CD4-positive, alpha-beta T cell (primary cell): ENCODE results near the gene IZUMO1. TPM values are rescaled to one million over a fixed set of nuclear protein-coding genes. Genes with fewer than 3 reads are reported as not detected.

Experiments
- ATAC-seq: fragments of 200-7000 bp; cut with Tn5 transposase; one replicate; pipeline ENCODE4 v1.10.0; 2022; ENCODE audit warnings: mild to moderate bottlenecking; ENCODE audit not compliant: poor library complexity
- CTCF ChIA-PET: fragments of 350-600 bp; sonication (Branson Sonifier 250); formaldehyde crosslinking; loops from one replicate; lab custom pipeline; 2021; ENCODE audit warnings: antibody characterized with exemption, inconsistent platforms; lab: Charles Lee
- POLR2A ChIA-PET: fragments of 350-600 bp; sonication (Branson Sonifier 250); formaldehyde crosslinking; loops from one replicate; lab custom pipeline; 2021; ENCODE audit warnings: antibody characterized with exemption, inconsistent platforms; lab: Charles Lee
- DNase-seq, 14 experiments: peaks; one replicate each; pipeline ENCODE4 v3.0.0-alpha.2; 2013 to 2020; ENCODE audit warnings: mixed read lengths in 2 of 14
- H3K27ac ChIP-seq, 2 donors: one replicate each; pipeline versions ENCODE4 v1.5.1 to v1.7.0; 2013; ENCODE audit warnings: low read length in 2 of 2, low read depth in 1 of 2, mild to moderate bottlenecking in 1 of 2
- H3K27me3 ChIP-seq, 2 experiments: 1 replicate in 1 of 2; 2 replicates in 1 of 2; pipeline versions ENCODE4 v1.6.1 to v1.7.0; 2013; ENCODE audit warnings: low read length in 2 of 2, control low read depth in 1 of 2, mild to moderate bottlenecking in 1 of 2, moderate library complexity in 1 of 2; ENCODE audit not compliant: insufficient read depth in 2 of 2, control insufficient read depth in 1 of 2
- H3K36me3 ChIP-seq: one replicate; pipeline ENCODE4 v1.6.1; 2013; ENCODE audit warnings: low read length, control low read depth; ENCODE audit not compliant: insufficient read depth
- H3K4me1 ChIP-seq: one replicate; pipeline ENCODE4 v1.6.1; 2013; ENCODE audit warnings: low read length, control low read depth; ENCODE audit not compliant: insufficient read depth
- H3K4me3 ChIP-seq: one replicate; pipeline ENCODE4 v1.5.1; 2013; ENCODE audit warnings: mild to moderate bottlenecking, low read length, moderate library complexity
- H3K9me3 ChIP-seq, 2 experiments: 1 replicate in 1 of 2; 2 replicates in 1 of 2; pipeline versions ENCODE4 v1.6.1 to v1.7.0; 2013; ENCODE audit warnings: low read length in 2 of 2, mild to moderate bottlenecking in 2 of 2, control low read depth in 1 of 2, moderate library complexity in 1 of 2; ENCODE audit not compliant: control insufficient read depth in 1 of 2, insufficient read depth in 1 of 2
- H3K27ac Mint-ChIP-seq: one replicate; pipeline ENCODE4 v1.8.0; 2020; ENCODE audit warnings: mixed read lengths
- H3K27me3 Mint-ChIP-seq: one replicate; pipeline ENCODE4 v1.8.0; 2021; ENCODE audit warnings: mixed read lengths
- H3K36me3 Mint-ChIP-seq: one replicate; pipeline ENCODE4 v1.8.0; 2021; ENCODE audit warnings: low read depth, mixed read lengths
- H3K4me1 Mint-ChIP-seq: one replicate; pipeline ENCODE4 v1.8.0; 2021; ENCODE audit warnings: low read depth, mixed read lengths
- H3K4me3 Mint-ChIP-seq: one replicate; pipeline ENCODE4 v1.8.0; 2020; ENCODE audit warnings: mild to moderate bottlenecking, mixed read lengths
- H3K9me3 Mint-ChIP-seq: one replicate; pipeline ENCODE4 v1.8.0; 2020; ENCODE audit warnings: mixed read lengths
- intact Hi-C, 2 experiments: fragments of 100-400 bp; cut with DNase I in 1 of 2; cut with micrococcal nuclease in 1 of 2; formaldehyde crosslinking; loops; one replicate each; pipeline versions ENCODE4 v1.15.1 to v1.9.0; 2023 to 2025; cut with DNase I, micrococcal nuclease
- total RNA-seq, 174 experiments: library from RNA in 2 of 174; stranded (reverse) in 2 of 174; gene quantifications; one replicate each; pipeline ENCODE4 v1.2.3 and lab custom pipeline; 2021 to 2026
- TF ChIP-seq, protein P1 (sequence below): fragments of 200-600 bp; IDR thresholded peaks from one replicate; pipeline ENCODE4 v1.8.0; 2022; ENCODE audit warnings: antibody characterized with exemption, mild to moderate bottlenecking

Gene IZUMO1
- total RNA-seq, 2 experiments from 2014 or later, result not detected

DNA sequence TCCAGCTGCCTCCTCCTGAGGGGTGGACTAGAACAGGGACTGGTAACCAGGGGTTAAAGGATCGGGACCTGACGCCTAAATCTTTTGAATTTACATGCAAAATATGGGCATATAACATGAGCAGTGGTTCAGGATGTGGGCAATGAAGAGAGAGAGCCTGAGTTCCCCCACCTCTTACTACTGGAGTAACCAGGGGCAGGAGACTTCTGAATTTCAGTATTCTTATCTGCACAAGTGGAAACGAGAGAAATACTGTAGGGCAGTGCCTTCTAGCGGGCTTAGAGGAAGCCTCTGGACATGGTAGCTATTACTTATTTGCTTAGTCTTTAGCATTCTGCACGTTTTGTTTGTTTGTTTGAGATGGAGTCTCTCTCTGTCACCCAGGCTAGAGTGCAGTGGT, 37.8 kb upstream of the IZUMO1 start:
- Histone ChIP-seq H3K4me3 (no peak overlapping the region), H3K27me3 (peaks cover 0 to 2% of the 10 kb centered on the region in 2 experiments), H3K9me3 (no peaks in the 10 kb centered on the region), H3K36me3 (no peaks in the 10 kb centered on the region), H3K4me1 (peaks cover 4% of the 10 kb centered on the region), H3K27ac (no peak overlapping the region)
- DNase-seq (no peak), ATAC-seq (no peak)
- CTCF ChIA-PET, result no interaction called here
- no peaks in the 10 kb centered on the region for H3K9me3 Mint-ChIP-seq
- H3K4me1 Mint-ChIP-seq, result peaks cover 4% of the 10 kb centered on the region
- H3K36me3 Mint-ChIP-seq, result no peaks in the 10 kb centered on the region
- no peak overlapping the region for H3K27ac Mint-ChIP-seq
- H3K27me3 Mint-ChIP-seq, result peaks cover 23% of the 10 kb centered on the region
- H3K4me3 Mint-ChIP-seq, result no peak overlapping the region
- intact Hi-C loops, result no loop called here
- TF ChIP-seq, protein P1, sequence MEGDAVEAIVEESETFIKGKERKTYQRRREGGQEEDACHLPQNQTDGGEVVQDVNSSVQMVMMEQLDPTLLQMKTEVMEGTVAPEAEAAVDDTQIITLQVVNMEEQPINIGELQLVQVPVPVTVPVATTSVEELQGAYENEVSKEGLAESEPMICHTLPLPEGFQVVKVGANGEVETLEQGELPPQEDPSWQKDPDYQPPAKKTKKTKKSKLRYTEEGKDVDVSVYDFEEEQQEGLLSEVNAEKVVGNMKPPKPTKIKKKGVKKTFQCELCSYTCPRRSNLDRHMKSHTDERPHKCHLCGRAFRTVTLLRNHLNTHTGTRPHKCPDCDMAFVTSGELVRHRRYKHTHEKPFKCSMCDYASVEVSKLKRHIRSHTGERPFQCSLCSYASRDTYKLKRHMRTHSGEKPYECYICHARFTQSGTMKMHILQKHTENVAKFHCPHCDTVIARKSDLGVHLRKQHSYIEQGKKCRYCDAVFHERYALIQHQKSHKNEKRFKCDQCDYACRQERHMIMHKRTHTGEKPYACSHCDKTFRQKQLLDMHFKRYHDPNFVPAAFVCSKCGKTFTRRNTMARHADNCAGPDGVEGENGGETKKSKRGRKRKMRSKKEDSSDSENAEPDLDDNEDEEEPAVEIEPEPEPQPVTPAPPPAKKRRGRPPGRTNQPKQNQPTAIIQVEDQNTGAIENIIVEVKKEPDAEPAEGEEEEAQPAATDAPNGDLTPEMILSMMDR, result no peak
- POLR2A ChIA-PET, result no interaction called here

DNA sequence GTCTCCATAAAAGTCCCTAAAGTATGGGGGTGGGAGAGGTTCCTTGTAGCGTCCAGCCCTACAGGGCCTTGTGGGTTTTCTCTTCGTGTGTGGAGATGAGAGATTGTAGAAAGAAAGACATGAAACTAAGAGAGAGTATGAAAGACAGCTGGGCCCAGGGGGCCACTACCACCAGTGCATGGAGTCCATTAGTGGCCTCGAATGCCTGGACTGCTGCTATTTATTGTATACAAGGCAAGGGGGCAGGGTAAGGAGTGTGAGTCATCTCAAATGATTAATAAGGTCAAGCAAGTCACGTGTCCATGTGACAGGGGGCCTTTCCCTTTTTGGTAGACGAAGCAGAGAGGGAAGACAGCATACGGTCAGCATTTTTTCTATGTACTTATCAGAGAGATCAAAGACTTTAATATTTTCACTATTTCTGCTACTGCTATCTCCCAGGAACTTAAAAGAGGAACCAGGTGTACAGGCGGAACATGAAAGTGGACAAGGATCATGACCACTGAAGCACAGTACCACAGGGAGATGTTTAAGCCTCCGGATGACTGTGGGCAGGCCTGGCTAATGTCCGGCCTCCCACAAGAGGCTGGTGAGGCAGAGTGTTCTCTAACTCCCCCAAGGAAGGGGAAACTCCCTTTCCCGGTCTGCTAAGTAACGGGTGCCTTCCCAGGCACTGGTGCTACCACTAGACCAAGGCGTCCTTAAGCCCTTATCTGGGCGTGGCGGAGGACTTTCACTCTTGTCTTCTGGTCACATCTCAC, 34.1 kb upstream of the IZUMO1 start:
- ChIA-PET POLR2A (no interaction called here), CTCF (no interaction called here)
- H3K4me3 Mint-ChIP-seq, result no peak overlapping the region
- Histone ChIP-seq H3K36me3 (no peaks in the 10 kb centered on the region), H3K4me1 (peaks cover 4% of the 10 kb centered on the region), H3K27ac (no peak overlapping the region), H3K4me3 (no peak overlapping the region), H3K9me3 (no peaks in the 10 kb centered on the region), H3K27me3 (peaks cover 0 to 2% of the 10 kb centered on the region in 2 experiments)
- no peaks in the 10 kb centered on the region for H3K9me3 Mint-ChIP-seq
- no peak for ATAC-seq
- no peak overlapping the region for H3K27ac Mint-ChIP-seq
- peaks cover 4% of the 10 kb centered on the region for H3K4me1 Mint-ChIP-seq
- intact Hi-C loops, result no loop called here
- TF ChIP-seq, protein P1, result no peak
- DNase-seq, result peak in 2 of 14 experiments; percentile 43 to 55
- peaks cover 21% of the 10 kb centered on the region for H3K27me3 Mint-ChIP-seq
- H3K36me3 Mint-ChIP-seq, result no peaks in the 10 kb centered on the region

DNA sequence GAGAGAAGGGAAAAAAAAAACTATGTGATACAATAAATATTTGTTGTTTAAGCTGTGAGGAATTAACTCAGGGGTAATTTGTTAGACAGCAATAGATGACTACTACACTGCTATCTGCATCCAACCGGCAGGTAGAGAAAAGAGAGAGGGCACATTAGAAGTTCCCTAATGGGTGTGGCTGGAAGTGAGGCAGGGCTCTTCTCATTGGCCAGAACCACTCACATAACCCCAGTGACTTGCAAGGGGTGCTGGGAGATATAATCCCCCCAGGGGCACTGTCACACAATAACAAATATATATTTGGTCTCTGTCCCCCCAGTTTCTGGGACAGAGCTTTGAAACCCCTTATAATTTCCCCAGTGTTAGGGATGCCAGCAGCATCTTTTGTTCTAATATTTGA, 32.9 kb upstream of the IZUMO1 start:
- peaks cover 4% of the 10 kb centered on the region for H3K4me1 Mint-ChIP-seq
- Histone ChIP-seq H3K9me3 (no peaks in the 10 kb centered on the region), H3K4me3 (no peak overlapping the region), H3K4me1 (peaks cover 4% of the 10 kb centered on the region), H3K27me3 (peaks cover 0 to 2% of the 10 kb centered on the region in 2 experiments), H3K36me3 (no peaks in the 10 kb centered on the region), H3K27ac (no peak overlapping the region)
- intact Hi-C loops, result no loop called here
- H3K36me3 Mint-ChIP-seq, result no peaks in the 10 kb centered on the region
- no peaks in the 10 kb centered on the region for H3K9me3 Mint-ChIP-seq
- TF ChIP-seq, protein P1, result no peak
- POLR2A ChIA-PET, result no interaction called here
- peaks cover 15% of the 10 kb centered on the region for H3K27me3 Mint-ChIP-seq
- DNase-seq, result no peak
- H3K27ac Mint-ChIP-seq, result no peak overlapping the region
- H3K4me3 Mint-ChIP-seq, result no peak overlapping the region
- CTCF ChIA-PET, result interaction anchor here (0.7 kb wide), 1 partner anchor 9 kb away, joined by 6 read pairs; no protein-coding TSS in a partner anchor
- ATAC-seq, result no peak
